DND-41 (cell line): ENCODE measurements around the gene PERM1.

Experiments used
- EZH2 ChIP-seq: IDR thresholded peaks from 3 replicates; pipeline ENCODE4 v1.6.1; 2012; ENCODE audit warnings: borderline replicate concordance, low read depth, mild to moderate bottlenecking, moderate library complexity, low read length, inconsistent platforms; ENCODE audit not compliant: severe bottlenecking
- TF ChIP-seq, protein P1 (sequence below): IDR thresholded peaks from 2 replicates; pipeline ENCODE4 v1.5.1; 2012; ENCODE audit warnings: borderline replicate concordance, low read length, moderate library complexity, mild to moderate bottlenecking; ENCODE audit not compliant: poor library complexity, severe bottlenecking; ENCODE audit errors: extremely low read depth

DNA sequence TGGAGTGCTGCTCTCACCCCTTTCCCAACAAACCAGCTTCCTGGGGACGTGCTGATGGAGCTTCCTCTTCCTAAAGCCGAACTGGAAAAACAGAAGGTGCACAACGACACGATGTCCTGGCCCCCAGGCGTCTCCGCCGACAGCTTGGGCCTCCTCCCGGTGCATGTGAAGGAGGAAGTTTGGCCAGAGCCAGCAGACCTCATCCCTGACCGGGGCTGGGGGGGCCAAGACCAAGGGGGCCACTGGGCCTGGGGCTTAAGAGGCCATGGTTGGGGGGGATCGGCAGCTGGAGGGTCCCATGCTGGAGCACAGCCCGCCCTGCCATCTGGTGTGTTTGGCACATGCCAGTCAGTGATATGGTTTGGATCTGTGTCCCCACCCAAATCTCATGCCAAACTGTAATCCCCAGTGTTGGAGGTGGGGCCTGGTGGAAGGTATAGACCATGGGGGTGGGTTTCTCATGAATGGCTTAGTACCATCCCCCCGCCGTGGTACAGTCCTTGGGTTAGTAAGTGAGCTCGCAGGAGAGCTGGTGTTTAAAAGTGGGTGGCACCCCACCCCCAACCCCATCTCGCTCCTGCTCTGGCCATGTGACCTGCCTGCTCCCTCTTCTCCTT lies 11.6 kb upstream of the PERM1 start:
- TF ChIP-seq, protein P1, sequence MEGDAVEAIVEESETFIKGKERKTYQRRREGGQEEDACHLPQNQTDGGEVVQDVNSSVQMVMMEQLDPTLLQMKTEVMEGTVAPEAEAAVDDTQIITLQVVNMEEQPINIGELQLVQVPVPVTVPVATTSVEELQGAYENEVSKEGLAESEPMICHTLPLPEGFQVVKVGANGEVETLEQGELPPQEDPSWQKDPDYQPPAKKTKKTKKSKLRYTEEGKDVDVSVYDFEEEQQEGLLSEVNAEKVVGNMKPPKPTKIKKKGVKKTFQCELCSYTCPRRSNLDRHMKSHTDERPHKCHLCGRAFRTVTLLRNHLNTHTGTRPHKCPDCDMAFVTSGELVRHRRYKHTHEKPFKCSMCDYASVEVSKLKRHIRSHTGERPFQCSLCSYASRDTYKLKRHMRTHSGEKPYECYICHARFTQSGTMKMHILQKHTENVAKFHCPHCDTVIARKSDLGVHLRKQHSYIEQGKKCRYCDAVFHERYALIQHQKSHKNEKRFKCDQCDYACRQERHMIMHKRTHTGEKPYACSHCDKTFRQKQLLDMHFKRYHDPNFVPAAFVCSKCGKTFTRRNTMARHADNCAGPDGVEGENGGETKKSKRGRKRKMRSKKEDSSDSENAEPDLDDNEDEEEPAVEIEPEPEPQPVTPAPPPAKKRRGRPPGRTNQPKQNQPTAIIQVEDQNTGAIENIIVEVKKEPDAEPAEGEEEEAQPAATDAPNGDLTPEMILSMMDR: no peak
- no peak for TF ChIP-seq EZH2
